GM19043 (cell line): Measurements from ENCODE around the gene XPC.

Experiments used
- ATAC-seq: cut with Tn5 transposase; IDR thresholded peaks from one replicate; pipeline ENCODE4 v1.9.1; 2021; ENCODE audit warnings: low read depth; ENCODE audit not compliant: unreplicated experiment

Gene XPC

GRCh38 chr3:14174483-14174882 lies 3.9 kb downstream of the XPC start:
- ATAC-seq = no peak

DNA sequence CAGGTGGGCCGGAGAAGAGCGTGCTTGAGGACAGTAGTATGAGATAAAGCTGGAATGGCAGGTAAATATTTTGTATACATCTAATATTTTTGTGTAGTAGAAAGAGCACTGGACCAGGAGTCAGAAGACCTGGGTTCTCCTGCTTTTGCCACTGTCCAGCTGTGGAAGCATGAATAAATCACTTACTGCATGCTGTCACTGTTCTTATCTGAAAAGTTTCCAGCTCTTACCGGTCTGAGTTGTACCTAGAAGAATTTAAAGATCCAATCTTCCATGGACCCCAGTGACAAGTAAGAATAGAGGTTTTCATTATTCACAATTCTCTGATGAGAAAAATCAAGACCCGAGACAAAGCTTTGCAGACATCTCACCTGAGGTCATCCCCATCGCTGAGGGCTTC lies 5.9 kb downstream of the XPC start:
- ATAC-seq = no peak

GRCh38 chr3:14170531-14171159 lies 7.8 kb downstream of the XPC start:
- ATAC-seq = no peak

DNA sequence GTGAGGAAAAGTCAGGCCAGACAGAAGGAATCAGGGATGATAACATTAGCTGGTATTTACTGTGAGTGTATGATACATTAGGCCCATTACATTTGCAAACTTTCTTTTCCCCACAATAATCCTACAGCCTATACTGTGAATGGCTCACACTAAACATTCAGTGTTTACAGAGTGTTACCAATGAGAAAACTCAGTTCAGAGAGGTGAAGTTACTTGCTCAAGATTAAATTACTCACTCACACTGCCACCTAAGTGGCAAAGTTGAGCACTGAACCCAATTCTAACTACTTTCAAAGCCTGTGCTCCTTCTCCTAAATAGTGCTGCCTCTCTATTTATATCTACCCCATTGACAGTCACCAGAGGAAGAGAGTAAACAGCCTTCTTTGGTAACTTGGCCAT lies 8.5 kb downstream of the XPC start:
- ATAC-seq = no peak

- ATAC-seq = no peak
These were observed 9.0 kb downstream of the XPC start for GRCh38 chr3:14169435-14169834.

GRCh38 chr3:14166877-14167603 lies 11.4 kb downstream of the XPC start:
- ATAC-seq = no peak

- no peak for ATAC-seq
These were observed 16.2 kb downstream of the XPC start for GRCh38 chr3:14162178-14162577.

GRCh38 chr3:14161282-14161681 lies 17.1 kb downstream of the XPC start:
- no peak for ATAC-seq

DNA sequence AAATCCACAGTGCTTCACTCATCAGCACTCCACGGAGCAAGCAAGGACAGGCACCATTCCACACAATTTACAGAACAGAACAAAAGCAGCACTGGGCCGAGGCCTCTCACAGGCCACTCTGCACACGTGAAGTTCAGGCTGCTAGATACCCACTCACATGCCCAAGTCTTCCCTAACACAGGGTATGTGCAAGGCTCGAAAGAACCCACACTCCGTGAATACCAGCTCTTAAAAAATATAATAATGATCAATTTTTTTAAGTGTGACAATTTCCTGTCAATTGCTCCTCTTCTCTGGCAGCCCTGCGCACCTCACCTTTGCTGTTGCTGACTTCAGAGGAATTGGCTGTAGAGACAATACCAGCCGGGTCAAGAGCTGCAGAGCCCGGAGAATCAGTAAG lies 19.0 kb downstream of the XPC start:
- ATAC-seq = no peak

GRCh38 chr3:14158370-14158769 lies 20.0 kb downstream of the XPC start:
- no peak for ATAC-seq

DNA sequence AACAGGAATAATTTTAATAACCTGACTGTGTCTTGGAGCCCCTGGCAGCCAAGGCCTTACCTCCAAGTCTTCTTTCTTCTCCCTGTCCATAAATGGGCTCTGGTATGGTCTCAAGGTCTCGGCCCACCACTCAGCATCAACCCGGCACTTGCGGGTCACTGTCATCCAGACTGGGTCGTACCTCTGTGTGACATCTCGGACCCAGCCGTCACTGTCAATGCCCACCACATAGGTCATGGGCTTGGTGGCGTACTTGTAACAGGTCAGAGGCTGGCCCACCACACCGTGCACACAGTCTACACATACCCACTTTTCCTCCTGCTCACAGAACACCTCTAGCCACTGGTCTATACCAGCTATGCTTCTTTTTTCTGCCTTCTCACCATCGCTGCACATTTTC lies 20.4 kb downstream of the XPC start:
- ATAC-seq = no peak

DNA sequence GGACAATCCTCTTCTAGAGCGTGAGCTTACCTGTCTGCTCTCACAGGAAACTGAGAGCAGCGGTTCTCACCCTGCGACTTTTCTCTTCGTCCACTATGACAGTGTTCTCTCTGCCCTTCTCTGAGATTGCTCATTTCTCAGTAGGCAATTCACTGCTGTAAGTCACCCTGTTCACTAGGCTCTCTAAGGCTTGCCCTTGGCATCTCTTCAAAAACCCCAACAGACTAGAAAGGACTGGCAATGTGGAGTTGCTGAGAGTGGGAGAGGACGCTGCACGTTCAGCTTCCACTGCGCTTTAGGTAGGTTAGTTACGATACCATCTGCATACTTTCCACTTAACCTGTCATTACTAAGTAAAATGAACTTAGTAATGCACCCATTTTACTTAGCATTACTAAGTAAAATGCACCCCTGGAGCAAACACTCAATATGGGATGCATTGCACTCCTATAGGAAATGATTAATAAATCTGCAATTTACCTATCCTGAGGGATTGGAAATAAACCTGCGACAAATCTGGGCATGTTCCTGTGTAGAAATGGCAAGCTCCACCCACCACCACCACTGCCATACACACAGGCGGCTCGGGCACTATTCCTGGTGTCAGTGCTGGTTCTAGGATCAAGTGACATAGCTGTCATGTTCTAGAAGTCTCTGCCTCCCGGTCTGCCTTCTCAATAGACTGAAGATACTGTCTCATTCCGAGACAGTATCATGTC lies 21.4 kb downstream of the XPC start:
- ATAC-seq = no peak

- no peak for ATAC-seq
These were observed 22.2 kb downstream of the XPC start for GRCh38 chr3:14156201-14156600.

DNA sequence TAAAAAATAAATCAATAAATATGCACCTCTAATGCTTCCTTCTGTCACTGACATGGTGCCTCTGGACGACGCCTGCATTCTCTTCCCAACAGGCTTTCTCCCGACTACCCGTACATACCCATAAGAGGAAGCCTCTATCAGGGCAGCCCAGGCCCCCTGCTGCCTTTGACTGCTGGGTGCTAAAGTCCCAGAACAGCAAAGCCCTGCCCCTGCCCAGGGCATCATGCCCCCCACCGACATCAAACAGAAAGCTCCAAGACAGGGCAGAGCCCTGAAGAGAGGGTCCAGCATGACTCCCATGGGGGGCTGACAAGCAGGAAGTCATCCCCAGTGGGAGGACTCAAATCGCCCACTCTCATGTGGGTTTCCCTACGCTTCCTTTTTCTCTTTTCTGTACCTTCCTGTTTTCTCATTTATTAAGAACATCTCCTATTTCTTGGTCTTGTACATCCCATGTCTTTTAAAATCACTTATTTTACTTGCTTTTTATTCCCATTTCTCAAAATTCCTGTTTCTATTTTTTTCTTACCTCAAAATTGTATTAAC lies 23.4 kb downstream of the XPC start:
- no peak for ATAC-seq

- no peak for ATAC-seq
These were observed 24.1 kb downstream of the XPC start for GRCh38 chr3:14154276-14154675.

- ATAC-seq = no peak
These were observed 24.7 kb downstream of the XPC start for GRCh38 chr3:14153663-14154062.

GRCh38 chr3:14152963-14153355 lies 25.4 kb downstream of the XPC start:
- no peak for ATAC-seq

- ATAC-seq = no peak
These were observed 26.0 kb downstream of the XPC start for GRCh38 chr3:14152233-14152962.

DNA sequence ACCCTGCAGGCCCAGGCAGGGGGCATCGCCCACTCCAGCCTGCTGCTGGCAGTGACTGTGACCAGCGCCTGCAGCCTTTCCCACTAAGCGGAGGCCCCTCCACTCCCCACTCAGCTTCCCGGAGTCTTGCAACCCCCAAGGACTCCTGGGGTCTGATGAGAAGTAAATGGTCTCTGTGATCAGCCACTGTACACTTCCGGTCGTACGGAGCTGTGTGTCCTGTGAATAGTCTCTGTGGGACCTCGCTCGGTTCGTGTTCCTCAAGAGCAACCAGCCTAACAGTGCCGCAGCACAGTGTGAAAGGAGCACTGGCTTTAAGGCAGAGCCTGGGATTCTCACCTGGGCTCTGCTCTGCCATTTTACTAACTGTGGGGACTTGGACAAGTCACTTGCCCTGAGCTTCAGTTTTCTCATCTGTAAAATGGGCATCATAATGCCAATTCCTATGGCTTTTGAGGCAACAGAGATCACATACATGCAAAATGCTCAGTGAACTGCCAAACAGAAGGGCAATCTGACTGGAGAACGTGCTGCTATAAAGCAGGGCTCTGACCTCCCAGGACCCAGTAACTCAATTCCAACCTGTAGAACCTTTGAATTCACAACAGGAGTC lies 26.8 kb downstream of the XPC start:
- ATAC-seq = no peak

DNA sequence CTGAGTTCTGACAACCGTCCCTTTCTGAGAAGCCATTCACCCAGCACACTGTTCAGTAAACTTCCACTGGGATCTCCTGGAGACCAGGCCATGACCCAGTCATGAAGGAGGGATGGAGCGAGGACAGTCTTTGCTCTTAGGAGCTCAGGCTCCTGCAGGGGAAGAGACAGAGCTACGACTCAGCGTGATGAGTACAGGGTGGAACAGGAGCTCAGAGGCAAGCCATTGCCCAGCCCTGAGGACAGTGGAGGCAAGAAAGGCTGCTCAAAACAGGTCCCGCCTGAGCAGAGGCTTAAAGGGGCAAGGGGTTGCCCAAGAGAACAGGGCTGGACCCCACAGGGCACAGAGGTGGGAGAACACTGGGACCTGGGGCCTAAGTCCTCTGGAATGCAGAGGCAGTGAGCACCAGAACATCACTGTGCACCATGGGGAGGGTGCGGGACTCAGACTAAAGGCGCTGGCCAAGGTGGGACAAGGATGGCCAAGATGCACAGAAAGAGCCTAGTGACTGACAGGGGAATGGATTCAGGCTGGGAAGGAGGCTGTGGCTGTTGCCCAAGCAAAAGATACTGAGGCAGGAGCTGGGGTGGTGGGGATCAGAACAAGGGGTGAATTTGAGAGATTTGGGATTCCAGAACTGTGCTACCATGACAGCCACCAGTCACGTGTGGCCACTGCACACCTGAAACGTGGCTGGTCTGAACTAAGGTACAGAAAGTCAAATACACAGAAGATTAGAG lies 27.7 kb downstream of the XPC start:
- ATAC-seq = no peak
